SH-SY5Y (cell line): ENCODE measurements around the gene DPH1.

Experiments
- GATA2 ChIP-seq: IDR thresholded peaks from 2 replicates; pipeline ENCODE4 v1.6.1; 2011; ENCODE audit warnings: mild to moderate bottlenecking, low read depth, low read length
- GATA3 ChIP-seq: IDR thresholded peaks from 2 replicates; pipeline ENCODE4 v1.6.1; 2011; ENCODE audit warnings: low read depth, mild to moderate bottlenecking, low read length, moderate library complexity

- no peak for TF ChIP-seq GATA3
- TF ChIP-seq GATA2: no peak
These were observed 20.5 kb downstream of the DPH1 start for GRCh38 chr17:2050300-2051060.
